Measurements from ENCODE around the gene RAD9A.

Gene RAD9A

DNA sequence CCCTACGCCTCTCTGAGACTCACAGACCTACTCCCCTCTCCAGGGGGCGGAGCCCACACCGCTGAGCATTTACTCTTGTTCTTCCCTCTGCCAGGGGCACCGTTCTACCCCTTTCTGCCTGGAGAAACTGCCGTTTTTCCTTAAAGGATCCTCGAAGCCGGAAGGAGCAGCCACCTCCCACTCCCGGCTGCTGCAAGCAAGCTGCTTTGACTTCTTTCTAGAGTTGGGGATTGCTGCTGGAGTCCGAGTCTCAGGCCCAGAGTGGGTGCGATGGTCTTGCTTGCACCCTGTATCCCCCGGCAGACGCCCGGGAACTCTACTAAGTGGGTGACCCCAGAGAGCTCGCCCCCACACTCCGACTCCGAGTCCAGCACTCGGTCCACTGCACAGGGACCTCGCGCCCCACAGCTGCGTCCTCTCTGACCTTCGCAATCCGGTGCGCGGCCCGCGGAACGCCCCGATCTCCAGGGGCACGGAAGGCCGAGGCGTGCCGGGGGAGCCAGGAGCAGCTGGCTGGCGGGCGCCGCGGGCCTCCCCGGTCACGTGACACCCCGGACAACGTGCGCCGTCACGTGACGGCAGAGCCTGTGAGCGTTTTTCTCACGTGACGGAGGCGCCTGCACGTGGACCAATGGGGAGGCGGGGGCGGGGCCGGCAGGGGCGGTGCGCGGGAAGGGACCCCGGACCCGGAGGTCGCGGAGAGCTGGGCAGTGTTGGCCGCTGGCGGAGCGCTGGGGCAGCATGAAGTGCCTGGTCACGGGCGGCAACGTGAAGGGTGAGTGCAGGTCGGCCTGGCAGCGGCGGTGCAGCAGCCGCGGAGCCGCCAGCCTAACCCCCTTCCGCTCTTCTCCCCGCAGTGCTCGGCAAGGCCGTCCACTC lies at the start of gene RAD9A:
Gene RAD9A (plus strand): TSS at position 683 of the 879 bp plus-strand sequence. CDS start 59 bp downstream, at position 742.
- Histone ChIP-seq H3K9me3 (ENCODE audit: control insufficient read depth in 1 of 2, low read length in 2 of 2) (no peaks in the 10 kb centered on the region), H3K4me3 (ENCODE audit: low read depth in 1 of 2, low read length in 2 of 2) (peak within 1 kb of the TSS; percentile 83 to 90), H3K4me1 (ENCODE audit: control insufficient read depth in 1 of 2, insufficient read depth in 2 of 2, low read length in 2 of 2) (peaks cover 0 to 14% of the 10 kb centered on the region in 2 donors), H3K36me3 (ENCODE audit: control insufficient read depth in 1 of 2, insufficient read depth in 2 of 2, low read length in 2 of 2) (peaks cover 0 to 17% of the 10 kb centered on the region in 2 donors), H3K27ac (ENCODE audit: low read length) (peak within 1 kb of the TSS; percentile 71), H3K27me3 (ENCODE audit: low read depth, low read length) (no peaks in the 10 kb centered on the region)

DNA sequence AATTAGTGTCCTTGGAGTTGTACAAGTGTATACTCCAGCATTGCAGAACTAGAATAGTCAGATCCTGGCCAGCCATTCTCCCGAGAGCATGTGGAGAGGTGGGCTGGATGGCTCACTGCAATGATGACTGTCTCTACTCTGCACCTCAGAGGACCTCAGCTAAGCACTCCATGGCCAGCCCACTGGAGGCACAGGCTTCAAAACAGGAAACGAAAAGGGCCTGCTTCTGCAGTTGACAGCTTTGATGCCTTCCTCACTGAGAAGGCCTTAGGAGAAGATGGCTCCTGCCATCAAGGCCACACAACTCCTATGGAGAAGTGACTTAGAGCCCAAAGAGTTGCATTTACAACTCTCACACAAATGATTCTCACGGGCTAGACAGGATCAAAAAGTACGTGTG lies 47.5 kb upstream of the RAD9A start:
- peaks cover 0 to 5% of the 10 kb centered on the region in 2 donors for H3K4me1 ChIP-seq (ENCODE audit: control insufficient read depth in 1 of 2, insufficient read depth in 2 of 2, low read length in 2 of 2)
- H3K36me3 ChIP-seq (ENCODE audit: control insufficient read depth in 1 of 2, insufficient read depth in 2 of 2, low read length in 2 of 2), result no peaks in the 10 kb centered on the region
- H3K27me3 ChIP-seq (ENCODE audit: low read depth, low read length), result no peaks in the 10 kb centered on the region
- H3K4me3 ChIP-seq (ENCODE audit: low read depth in 1 of 2, low read length in 2 of 2), result no peak overlapping the region
- no peaks in the 10 kb centered on the region for H3K9me3 ChIP-seq (ENCODE audit: control insufficient read depth in 1 of 2, low read length in 2 of 2)
- no peak overlapping the region for H3K27ac ChIP-seq (ENCODE audit: low read length)

DNA sequence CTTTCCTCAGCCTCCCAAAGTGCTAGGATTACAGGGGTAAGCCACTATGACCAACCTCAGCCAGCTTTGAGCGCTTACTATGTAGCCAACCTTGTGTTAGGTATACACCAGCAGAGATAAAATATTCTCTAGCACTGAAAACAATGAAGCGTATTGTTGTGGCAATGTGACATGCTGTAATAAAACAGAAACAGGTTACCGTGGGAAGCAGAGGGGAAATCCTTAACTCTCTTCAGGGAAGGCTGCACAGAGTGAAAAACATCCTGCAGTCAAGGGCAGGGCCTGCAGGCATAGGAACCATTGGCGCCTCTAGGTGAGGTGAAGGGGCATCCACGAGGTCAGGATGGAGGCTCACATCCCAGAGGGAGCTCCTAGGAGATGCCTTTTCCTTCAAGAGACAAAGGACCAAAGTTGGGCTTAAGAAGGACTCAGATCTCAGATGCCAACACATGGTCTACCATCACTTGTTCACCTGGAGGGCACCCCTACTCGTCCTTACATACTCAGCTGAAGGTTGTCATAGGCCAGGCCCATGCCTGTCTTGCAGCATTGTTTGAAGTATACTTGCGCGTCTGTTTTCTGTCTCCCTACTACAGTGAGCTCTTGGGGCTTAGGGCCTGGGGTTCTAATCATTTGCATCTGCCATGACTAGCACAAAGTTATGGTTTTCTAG lies 46.4 kb upstream of the RAD9A start:
- Histone ChIP-seq H3K27ac (ENCODE audit: low read length) (peak overlapping the region; percentile 46), H3K27me3 (ENCODE audit: low read depth, low read length) (no peaks in the 10 kb centered on the region), H3K4me1 (ENCODE audit: control insufficient read depth in 1 of 2, insufficient read depth in 2 of 2, low read length in 2 of 2) (peaks cover 0 to 5% of the 10 kb centered on the region in 2 donors), H3K4me3 (ENCODE audit: low read depth in 1 of 2, low read length in 2 of 2) (no peak overlapping the region), H3K9me3 (ENCODE audit: control insufficient read depth in 1 of 2, low read length in 2 of 2) (no peaks in the 10 kb centered on the region), H3K36me3 (ENCODE audit: control insufficient read depth in 1 of 2, insufficient read depth in 2 of 2, low read length in 2 of 2) (no peaks in the 10 kb centered on the region)

DNA sequence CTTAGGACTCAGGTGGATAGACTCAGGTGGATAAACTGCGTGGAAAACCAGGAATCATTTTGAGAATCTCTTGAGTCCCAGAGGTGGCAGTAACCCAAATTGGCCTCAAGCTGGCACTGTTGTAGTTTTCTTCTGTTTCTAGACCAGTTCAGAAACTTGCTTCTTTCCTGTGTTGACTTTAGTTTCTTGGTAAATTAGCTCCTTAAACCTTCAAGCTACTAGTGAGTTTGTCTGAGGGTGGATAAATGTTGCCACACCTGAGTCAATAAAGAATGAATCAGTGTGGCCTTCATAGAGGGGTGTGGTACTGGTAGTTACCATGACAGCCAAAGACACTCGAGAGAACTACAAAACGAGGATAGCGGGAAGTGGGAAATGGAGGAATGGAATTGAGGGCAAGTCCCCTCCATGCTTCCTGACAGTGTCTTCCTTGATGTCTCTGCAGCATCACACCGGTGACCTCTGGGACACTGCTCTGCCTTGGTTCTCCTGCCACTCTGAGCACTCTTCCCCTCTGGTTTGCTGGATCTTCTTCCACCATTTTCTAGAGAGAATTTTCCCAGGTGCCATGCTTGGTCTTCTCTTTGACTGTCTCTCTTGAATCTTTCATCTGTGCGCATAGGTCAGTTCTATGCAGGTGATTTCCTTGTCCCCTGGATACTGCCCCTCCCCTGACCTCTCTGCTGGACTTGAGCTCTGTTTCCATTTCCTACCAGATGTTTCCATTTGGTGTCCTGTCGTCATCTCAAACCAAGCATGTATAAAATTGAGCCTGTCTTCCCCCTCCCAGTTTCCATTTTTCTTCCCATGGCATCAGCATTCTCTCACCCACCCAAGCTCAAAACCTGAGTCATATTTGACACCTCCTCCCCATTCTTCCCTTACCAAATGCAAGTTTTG lies 45.6 kb upstream of the RAD9A start:
- H3K27ac ChIP-seq (ENCODE audit: low read length), result peak overlapping the region; percentile 46
- no peak overlapping the region for H3K4me3 ChIP-seq (ENCODE audit: low read depth in 1 of 2, low read length in 2 of 2)
- H3K36me3 ChIP-seq (ENCODE audit: control insufficient read depth in 1 of 2, insufficient read depth in 2 of 2, low read length in 2 of 2), result no peaks in the 10 kb centered on the region
- no peaks in the 10 kb centered on the region for H3K27me3 ChIP-seq (ENCODE audit: low read depth, low read length)
- H3K9me3 ChIP-seq (ENCODE audit: control insufficient read depth in 1 of 2, low read length in 2 of 2), result no peaks in the 10 kb centered on the region
- peaks cover 0 to 5% of the 10 kb centered on the region in 2 donors for H3K4me1 ChIP-seq (ENCODE audit: control insufficient read depth in 1 of 2, insufficient read depth in 2 of 2, low read length in 2 of 2)

- H3K27me3 ChIP-seq (ENCODE audit: low read depth, low read length), result no peaks in the 10 kb centered on the region
- peaks cover 10% of the 10 kb centered on the region in 2 donors for H3K4me1 ChIP-seq (ENCODE audit: control insufficient read depth in 1 of 2, insufficient read depth in 2 of 2, low read length in 2 of 2)
- no peaks in the 10 kb centered on the region for H3K9me3 ChIP-seq (ENCODE audit: control insufficient read depth in 1 of 2, low read length in 2 of 2)
- no peak overlapping the region for H3K27ac ChIP-seq (ENCODE audit: low read length)
- no peak overlapping the region for H3K4me3 ChIP-seq (ENCODE audit: low read depth in 1 of 2, low read length in 2 of 2)
- peaks cover 3% of the 10 kb centered on the region in 2 donors for H3K36me3 ChIP-seq (ENCODE audit: control insufficient read depth in 1 of 2, insufficient read depth in 2 of 2, low read length in 2 of 2)
Measured at GRCh38 chr11:67347964-67348749, 43.6 kb upstream of the RAD9A start.

- no peaks in the 10 kb centered on the region for H3K9me3 ChIP-seq (ENCODE audit: control insufficient read depth in 1 of 2, low read length in 2 of 2)
- H3K36me3 ChIP-seq (ENCODE audit: control insufficient read depth in 1 of 2, insufficient read depth in 2 of 2, low read length in 2 of 2), result peaks cover 3 to 8% of the 10 kb centered on the region in 2 donors
- H3K27me3 ChIP-seq (ENCODE audit: low read depth, low read length), result no peaks in the 10 kb centered on the region
- no peak overlapping the region for H3K4me3 ChIP-seq (ENCODE audit: low read depth in 1 of 2, low read length in 2 of 2)
- H3K4me1 ChIP-seq (ENCODE audit: control insufficient read depth in 1 of 2, insufficient read depth in 2 of 2, low read length in 2 of 2), result peaks cover 11 to 13% of the 10 kb centered on the region in 2 donors
- H3K27ac ChIP-seq (ENCODE audit: low read length), result no peak overlapping the region
Measured at GRCh38 chr11:67349036-67349435, 42.8 kb upstream of the RAD9A start.

- Histone ChIP-seq H3K27ac (ENCODE audit: low read length) (no peak overlapping the region), H3K9me3 (ENCODE audit: control insufficient read depth in 1 of 2, low read length in 2 of 2) (no peaks in the 10 kb centered on the region), H3K4me3 (ENCODE audit: low read depth in 1 of 2, low read length in 2 of 2) (no peak overlapping the region), H3K4me1 (ENCODE audit: control insufficient read depth in 1 of 2, insufficient read depth in 2 of 2, low read length in 2 of 2) (peaks cover 16 to 17% of the 10 kb centered on the region in 2 donors), H3K27me3 (ENCODE audit: low read depth, low read length) (no peaks in the 10 kb centered on the region), H3K36me3 (ENCODE audit: control insufficient read depth in 1 of 2, insufficient read depth in 2 of 2, low read length in 2 of 2) (peaks cover 3 to 11% of the 10 kb centered on the region in 2 donors)
Measured at GRCh38 chr11:67349457-67349856, 42.3 kb upstream of the RAD9A start.

DNA sequence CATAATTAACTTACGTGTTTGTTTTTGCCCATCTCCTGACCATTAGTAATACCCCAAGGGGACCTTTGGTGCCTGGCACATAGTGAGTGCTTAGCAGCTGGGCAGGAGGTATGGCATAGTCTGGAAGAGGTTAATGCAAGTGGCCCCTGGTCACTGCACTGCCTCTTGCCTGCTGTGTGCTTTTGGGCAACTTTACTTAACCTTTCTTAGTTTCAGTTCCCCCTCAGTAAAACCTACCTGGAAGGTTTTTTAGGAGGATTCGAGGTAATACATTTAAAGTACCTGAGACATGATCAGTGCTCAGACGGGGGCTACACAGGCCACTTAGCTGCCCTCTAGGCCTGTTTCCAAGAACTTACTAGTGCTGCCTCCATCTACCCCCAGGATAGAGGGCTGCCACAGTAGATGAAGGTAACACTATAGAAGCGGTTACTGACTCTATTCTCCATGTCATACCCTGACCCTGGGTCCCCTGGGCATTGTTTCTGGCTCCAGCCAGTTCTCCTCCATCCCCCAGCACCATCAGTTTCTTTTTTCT lies 41.8 kb upstream of the RAD9A start:
- Histone ChIP-seq H3K27me3 (ENCODE audit: low read depth, low read length) (no peaks in the 10 kb centered on the region), H3K4me1 (ENCODE audit: control insufficient read depth in 1 of 2, insufficient read depth in 2 of 2, low read length in 2 of 2) (peaks cover 21 to 22% of the 10 kb centered on the region in 2 donors), H3K27ac (ENCODE audit: low read length) (no peak overlapping the region), H3K9me3 (ENCODE audit: control insufficient read depth in 1 of 2, low read length in 2 of 2) (no peaks in the 10 kb centered on the region), H3K36me3 (ENCODE audit: control insufficient read depth in 1 of 2, insufficient read depth in 2 of 2, low read length in 2 of 2) (peaks cover 3 to 11% of the 10 kb centered on the region in 2 donors), H3K4me3 (ENCODE audit: low read depth in 1 of 2, low read length in 2 of 2) (no peak overlapping the region)

GRCh38 chr11:67351275-67352005 lies 40.3 kb upstream of the RAD9A start:
- Histone ChIP-seq H3K4me3 (ENCODE audit: low read depth in 1 of 2, low read length in 2 of 2) (no peak overlapping the region), H3K9me3 (ENCODE audit: control insufficient read depth in 1 of 2, low read length in 2 of 2) (no peaks in the 10 kb centered on the region), H3K27ac (ENCODE audit: low read length) (peak overlapping the region; percentile 81), H3K27me3 (ENCODE audit: low read depth, low read length) (no peaks in the 10 kb centered on the region), H3K36me3 (ENCODE audit: control insufficient read depth in 1 of 2, insufficient read depth in 2 of 2, low read length in 2 of 2) (peaks cover 3 to 11% of the 10 kb centered on the region in 2 donors), H3K4me1 (ENCODE audit: control insufficient read depth in 1 of 2, insufficient read depth in 2 of 2, low read length in 2 of 2) (peaks cover 26 to 32% of the 10 kb centered on the region in 2 donors)
